NCI-H82 treated with DMSO at 0.1 percent for 48 hours (cell line): ENCODE data around the gene ACOT4.
"Not testable (repeated sequence)": the region's sequence is repeated elsewhere in the genome, so short reads cannot be mapped to it uniquely, and the experiment has no call there.

Experiments
- DNase-seq: peaks from one replicate; lab custom pipeline; 2025; ENCODE audit not compliant: unreplicated experiment; lab: John Stamatoyannopoulos, UW

Gene ACOT4

GRCh38 chr14:73591690-73592449, at the start of gene ACOT4:
ACOT4 (plus strand) TSS chr14:73591873; CDS start chr14:73591960, 87 bp downstream.
- no peak for DNase-seq

- not testable (repeated sequence) for DNase-seq
These were observed 48.7 kb upstream of the ACOT4 start for GRCh38 chr14:73542961-73543360.

GRCh38 chr14:73545353-73545752, 46.3 kb upstream of the ACOT4 start:
- DNase-seq = not testable (repeated sequence)

- DNase-seq = not testable (repeated sequence)
These were observed 42.6 kb upstream of the ACOT4 start for GRCh38 chr14:73549097-73549496.

- DNase-seq = not testable (repeated sequence)
These were observed 41.7 kb upstream of the ACOT4 start for GRCh38 chr14:73549889-73550524.

- no peak for DNase-seq
These were observed 37.8 kb upstream of the ACOT4 start for GRCh38 chr14:73553845-73554244.

GRCh38 chr14:73557201-73557600, 34.5 kb upstream of the ACOT4 start:
- DNase-seq = not testable (repeated sequence)

GRCh38 chr14:73558238-73558637, 33.4 kb upstream of the ACOT4 start:
- DNase-seq = not testable (repeated sequence)

GRCh38 chr14:73562256-73562655, 29.4 kb upstream of the ACOT4 start:
- not testable (repeated sequence) for DNase-seq

- DNase-seq = not testable (repeated sequence)
These were observed 29.0 kb upstream of the ACOT4 start for GRCh38 chr14:73562696-73563095.

GRCh38 chr14:73566431-73566830, 25.2 kb upstream of the ACOT4 start:
- DNase-seq = not testable (repeated sequence)

GRCh38 chr14:73566935-73567334, 24.7 kb upstream of the ACOT4 start:
- DNase-seq = not testable (repeated sequence)

- DNase-seq = no peak
These were observed 24.3 kb upstream of the ACOT4 start for GRCh38 chr14:73567358-73567757.

- DNase-seq = no peak
These were observed 23.5 kb upstream of the ACOT4 start for GRCh38 chr14:73567951-73568885.

- not testable (repeated sequence) for DNase-seq
These were observed 22.8 kb upstream of the ACOT4 start for GRCh38 chr14:73568886-73569184.

- DNase-seq = peak; percentile 24
These were observed 22.3 kb upstream of the ACOT4 start, which contains the start of gene ACOT2 for GRCh38 chr14:73569185-73569958. ACOT2 (plus strand) TSS chr14:73569213; CDS start chr14:73569241, 28 bp downstream.

GRCh38 chr14:73570913-73571312, 20.8 kb upstream of the ACOT4 start:
- not testable (repeated sequence) for DNase-seq

- not testable (repeated sequence) for DNase-seq
These were observed 18.6 kb upstream of the ACOT4 start for GRCh38 chr14:73573034-73573433.

GRCh38 chr14:73573740-73574139, 17.9 kb upstream of the ACOT4 start:
- not testable (repeated sequence) for DNase-seq

GRCh38 chr14:73574251-73574650, 17.4 kb upstream of the ACOT4 start:
- DNase-seq = not testable (repeated sequence)
